Activated CD8-positive, alpha-beta T cell treated with anti-CD3 and anti-CD28 coated beads for 36 hours (primary cell): Measurements from ENCODE around the gene SECTM1. TPM values are rescaled to one million over a fixed set of nuclear protein-coding genes. Genes with fewer than 3 reads are reported as not detected.

Source experiments
- ATAC-seq: fragments of 200-7000 bp; cut with Tn5 transposase; one replicate; pipeline ENCODE4 v1.10.0; 2021; ENCODE audit warnings: mild to moderate bottlenecking, moderate library complexity
- CTCF ChIA-PET: fragments of 350-600 bp; sonication (Branson Sonifier 250); formaldehyde crosslinking; loops from one replicate; lab custom pipeline; 2021; ENCODE audit warnings: antibody characterized with exemption; lab: Charles Lee
- POLR2A ChIA-PET: fragments of 350-600 bp; sonication (Branson Sonifier 250); formaldehyde crosslinking; loops from one replicate; lab custom pipeline; 2021; ENCODE audit warnings: antibody characterized with exemption; lab: Charles Lee
- DNase-seq: peaks from one replicate; pipeline ENCODE4 v3.0.0-alpha.2; 2020
- H3K27ac Mint-ChIP-seq: one replicate; pipeline ENCODE4 v1.8.0; 2021; ENCODE audit warnings: mild to moderate bottlenecking, mixed read lengths
- H3K27me3 Mint-ChIP-seq: one replicate; pipeline ENCODE4 v1.8.0; 2021; ENCODE audit warnings: mixed read lengths
- H3K36me3 Mint-ChIP-seq: one replicate; pipeline ENCODE4 v1.8.0; 2021; ENCODE audit warnings: low read depth, mixed read lengths
- H3K4me1 Mint-ChIP-seq: one replicate; pipeline ENCODE4 v1.8.0; 2021; ENCODE audit warnings: low read depth, mixed read lengths
- H3K4me3 Mint-ChIP-seq: one replicate; pipeline ENCODE4 v1.8.0; 2021; ENCODE audit warnings: mild to moderate bottlenecking, moderate library complexity, mixed read lengths
- H3K9me3 Mint-ChIP-seq: one replicate; pipeline ENCODE4 v1.8.0; 2021; ENCODE audit warnings: mixed read lengths
- CTCF ChIP-seq: fragments of 200-600 bp; IDR thresholded peaks from one replicate; pipeline ENCODE4 v1.8.0; 2022; ENCODE audit warnings: antibody characterized with exemption, mild to moderate bottlenecking
- intact Hi-C: fragments of 100-400 bp; cut with micrococcal nuclease; formaldehyde crosslinking; loops from one replicate; pipeline ENCODE4 v1.10.0; 2022
- total RNA-seq, 2 experiments: library from RNA; stranded (reverse); gene quantifications; one replicate each; pipeline ENCODE4 v1.2.3, GENCODE V29; 2021

The SECTM1 gene
- total RNA-seq, 2 experiments from 2014 or later, result 0.45 to 0.50 TPM

GRCh38 chr17:82313195-82314011 is 20.2 kb downstream of the SECTM1 start:
- intact Hi-C loops, result no loop called here
- CTCF ChIA-PET, result interaction anchor here (0.7 to 1.0 kb wide), 2 partner anchors 8 to 12 kb away, joined by 3 read pairs; no protein-coding TSS in a partner anchor
- H3K9me3 Mint-ChIP-seq, result no peaks in the 10 kb centered on the region
- peak overlapping the region; percentile 88 for H3K4me3 Mint-ChIP-seq
- no peak for DNase-seq
- peaks cover 7% of the 10 kb centered on the region for H3K4me1 Mint-ChIP-seq
- POLR2A ChIA-PET, result interaction anchor here (1.0 to 11.2 kb wide), 2 partner anchors 12 to 20 kb away, joined by 4 to 227 read pairs; partner anchors contain the start of gene SECTM1
- no peak for TF ChIP-seq CTCF
- no peaks in the 10 kb centered on the region for H3K27me3 Mint-ChIP-seq
- peak overlapping the region; percentile 61 for H3K27ac Mint-ChIP-seq
- no peak for ATAC-seq
- peaks cover 31% of the 10 kb centered on the region for H3K36me3 Mint-ChIP-seq

GRCh38 chr17:82311971-82312370 is 21.6 kb downstream of the SECTM1 start:
- no peaks in the 10 kb centered on the region for H3K27me3 Mint-ChIP-seq
- ChIA-PET POLR2A (interaction anchor here (0.8 to 11.2 kb wide), 3 partner anchors 11 to 20 kb away, joined by 3 to 227 read pairs (median 4); no protein-coding TSS in a partner anchor), CTCF (interaction anchor here (1.0 kb wide), 1 partner anchor 9 kb away, joined by 3 read pairs; no protein-coding TSS in a partner anchor)
- no peak overlapping the region for H3K27ac Mint-ChIP-seq
- no peak for TF ChIP-seq CTCF
- intact Hi-C loops, result no loop called here
- ATAC-seq (no peak), DNase-seq (no peak)
- H3K36me3 Mint-ChIP-seq, result peaks cover 31% of the 10 kb centered on the region
- no peak overlapping the region for H3K4me3 Mint-ChIP-seq
- peaks cover 11% of the 10 kb centered on the region for H3K4me1 Mint-ChIP-seq
- H3K9me3 Mint-ChIP-seq, result no peaks in the 10 kb centered on the region

- DNase-seq, result no peak
- peaks cover 22% of the 10 kb centered on the region for H3K4me1 Mint-ChIP-seq
- no peaks in the 10 kb centered on the region for H3K27me3 Mint-ChIP-seq
- H3K27ac Mint-ChIP-seq, result peak overlapping the region; percentile 3
- H3K4me3 Mint-ChIP-seq, result no peak overlapping the region
- no peaks in the 10 kb centered on the region for H3K9me3 Mint-ChIP-seq
- peaks cover 21% of the 10 kb centered on the region for H3K36me3 Mint-ChIP-seq
- no peak for ATAC-seq
- intact Hi-C loops, result no loop called here
- ChIA-PET CTCF (interaction anchor here (1.2 kb wide), 1 partner anchor 10 kb away, joined by 3 read pairs; no protein-coding TSS in a partner anchor), POLR2A (interaction anchor here (2.0 to 11.2 kb wide), 2 partner anchors 10 to 19 kb away, joined by 4 to 227 read pairs; no protein-coding TSS in a partner anchor)
- no peak for TF ChIP-seq CTCF
Measured at GRCh38 chr17:82310877-82311276, 22.7 kb downstream of the SECTM1 start.

GRCh38 chr17:82309656-82310570 is 23.7 kb downstream of the SECTM1 start:
- Mint-ChIP-seq H3K9me3 (no peaks in the 10 kb centered on the region), H3K27ac (no peak overlapping the region), H3K4me1 (peaks cover 32% of the 10 kb centered on the region), H3K36me3 (peaks cover 11% of the 10 kb centered on the region), H3K4me3 (no peak overlapping the region), H3K27me3 (no peaks in the 10 kb centered on the region)
- ATAC-seq (no peak), DNase-seq (no peak)
- no peak for TF ChIP-seq CTCF
- ChIA-PET POLR2A (interaction anchor here (0.9 to 11.2 kb wide), 4 partner anchors 7 to 18 kb away, joined by 3 to 227 read pairs (median 6); partner anchors contain the start of gene CD7), CTCF (interaction anchor here (0.6 kb wide), 1 partner anchor 29 kb away, joined by 3 read pairs; no protein-coding TSS in a partner anchor)
- intact Hi-C loops, result no loop called here
